ENCODE results near the gene KCNQ1OT1.

The KCNQ1OT1 gene

GRCh38 chr11:2660357-2660939 lies 39.3 kb downstream of the KCNQ1OT1 start:
- Histone ChIP-seq H3K4me3 (ENCODE audit: insufficient read depth, low read depth, low read length) (no peak overlapping the region), H3K27ac (ENCODE audit: insufficient read depth, low read depth, low read length, poor library complexity, severe bottlenecking) (no peak overlapping the region), H3K9me3 (ENCODE audit: control insufficient read depth, low read length) (peaks cover 4% of the 10 kb centered on the region), H3K36me3 (ENCODE audit: control insufficient read depth, insufficient read depth, low read length) (no peaks in the 10 kb centered on the region), H3K4me1 (ENCODE audit: control insufficient read depth, insufficient read depth, low read length) (no peaks in the 10 kb centered on the region), H3K27me3 (ENCODE audit: control insufficient read depth, insufficient read depth, low read length, poor library complexity, severe bottlenecking) (no peaks in the 10 kb centered on the region)
- WGBS, 2 experiments: 90 to 95% methylated on average over 1 of the region's 2 CpGs

GRCh38 chr11:2657697-2658284 lies 42.0 kb downstream of the KCNQ1OT1 start:
- H3K4me3 ChIP-seq (ENCODE audit: insufficient read depth, low read depth, low read length): no peak overlapping the region
- peaks cover 4% of the 10 kb centered on the region for H3K9me3 ChIP-seq (ENCODE audit: control insufficient read depth, low read length)
- H3K27ac ChIP-seq (ENCODE audit: insufficient read depth, low read depth, low read length, poor library complexity, severe bottlenecking): no peak overlapping the region
- H3K36me3 ChIP-seq (ENCODE audit: control insufficient read depth, insufficient read depth, low read length): no peaks in the 10 kb centered on the region
- 89 to 94% methylated on average over 8 of the region's 8 CpGs for WGBS, 2 experiments
- no peaks in the 10 kb centered on the region for H3K4me1 ChIP-seq (ENCODE audit: control insufficient read depth, insufficient read depth, low read length)
- no peaks in the 10 kb centered on the region for H3K27me3 ChIP-seq (ENCODE audit: control insufficient read depth, insufficient read depth, low read length, poor library complexity, severe bottlenecking)

DNA sequence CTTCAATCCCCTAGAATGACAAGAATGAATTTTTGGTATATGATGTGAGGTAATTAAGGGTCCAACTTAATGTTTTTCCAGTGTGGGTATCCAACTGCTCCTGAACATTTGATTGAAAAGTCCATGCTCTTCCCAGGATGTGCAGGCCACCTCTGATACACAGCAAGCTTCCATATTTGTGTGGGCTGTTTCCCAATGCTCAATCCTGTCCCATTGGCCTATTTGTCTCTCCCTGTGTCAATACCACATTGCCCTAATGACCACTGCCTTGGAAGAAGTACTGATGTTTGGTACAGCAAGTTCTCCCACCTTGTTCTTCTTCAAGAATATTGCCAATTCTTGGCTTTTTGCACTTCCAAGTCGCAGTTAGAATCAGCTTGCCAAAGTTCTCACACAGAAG lies 42.9 kb downstream of the KCNQ1OT1 start:
- WGBS, 2 experiments: 79 to 91% methylated on average over 1 of the region's 1 CpG
- no peak overlapping the region for H3K4me3 ChIP-seq (ENCODE audit: insufficient read depth, low read depth, low read length)
- H3K9me3 ChIP-seq (ENCODE audit: control insufficient read depth, low read length): peaks cover 4% of the 10 kb centered on the region
- H3K36me3 ChIP-seq (ENCODE audit: control insufficient read depth, insufficient read depth, low read length): no peaks in the 10 kb centered on the region
- no peak overlapping the region for H3K27ac ChIP-seq (ENCODE audit: insufficient read depth, low read depth, low read length, poor library complexity, severe bottlenecking)
- no peaks in the 10 kb centered on the region for H3K4me1 ChIP-seq (ENCODE audit: control insufficient read depth, insufficient read depth, low read length)
- no peaks in the 10 kb centered on the region for H3K27me3 ChIP-seq (ENCODE audit: control insufficient read depth, insufficient read depth, low read length, poor library complexity, severe bottlenecking)

- H3K9me3 ChIP-seq (ENCODE audit: control insufficient read depth, low read length): peaks cover 4% of the 10 kb centered on the region
- no peaks in the 10 kb centered on the region for H3K4me1 ChIP-seq (ENCODE audit: control insufficient read depth, insufficient read depth, low read length)
- WGBS, 2 experiments: 88 to 89% methylated on average over 6 of the region's 6 CpGs
- no peak overlapping the region for H3K27ac ChIP-seq (ENCODE audit: insufficient read depth, low read depth, low read length, poor library complexity, severe bottlenecking)
- H3K27me3 ChIP-seq (ENCODE audit: control insufficient read depth, insufficient read depth, low read length, poor library complexity, severe bottlenecking): no peaks in the 10 kb centered on the region
- no peaks in the 10 kb centered on the region for H3K36me3 ChIP-seq (ENCODE audit: control insufficient read depth, insufficient read depth, low read length)
- no peak overlapping the region for H3K4me3 ChIP-seq (ENCODE audit: insufficient read depth, low read depth, low read length)
Observed at GRCh38 chr11:2655834-2656622, 43.8 kb downstream of the KCNQ1OT1 start.

DNA sequence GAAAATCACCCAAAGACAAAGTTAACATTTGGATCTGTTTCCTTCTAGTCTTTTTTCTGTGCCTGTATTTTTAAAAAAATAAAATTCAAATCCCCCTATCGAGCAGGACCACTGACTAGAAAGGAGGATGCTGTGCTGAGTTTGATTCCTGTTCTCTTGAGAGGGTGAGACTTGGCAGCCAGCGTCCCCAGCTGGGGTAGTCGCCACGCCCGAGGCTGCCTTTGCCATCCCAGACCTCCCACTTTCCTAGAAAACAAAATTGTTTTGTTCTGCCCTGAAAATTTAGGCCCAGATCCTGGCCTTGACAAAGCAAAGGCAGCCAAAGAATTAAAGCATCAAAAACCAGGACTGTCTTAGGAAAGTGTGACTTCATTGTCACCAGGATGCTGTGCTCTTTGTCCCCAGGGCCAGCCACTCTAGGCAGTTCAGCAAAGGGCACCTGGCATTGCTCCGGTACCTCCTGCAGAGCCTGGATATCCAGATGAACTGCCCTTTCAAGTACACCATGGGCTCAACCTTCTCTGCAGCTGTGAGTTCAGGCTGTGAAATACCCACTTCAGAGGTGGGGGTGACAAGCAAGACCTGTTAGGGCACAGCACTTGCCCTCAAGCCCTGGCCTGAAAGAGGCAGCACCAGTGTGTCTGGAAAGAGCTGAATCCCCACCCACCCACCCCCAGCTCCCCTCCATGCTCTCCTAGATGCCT lies 44.6 kb downstream of the KCNQ1OT1 start:
- Histone ChIP-seq H3K9me3 (ENCODE audit: control insufficient read depth, low read length) (peaks cover 6% of the 10 kb centered on the region), H3K4me1 (ENCODE audit: control insufficient read depth, insufficient read depth, low read length) (no peaks in the 10 kb centered on the region), H3K36me3 (ENCODE audit: control insufficient read depth, insufficient read depth, low read length) (no peaks in the 10 kb centered on the region), H3K4me3 (ENCODE audit: insufficient read depth, low read depth, low read length) (no peak overlapping the region), H3K27me3 (ENCODE audit: control insufficient read depth, insufficient read depth, low read length, poor library complexity, severe bottlenecking) (no peaks in the 10 kb centered on the region), H3K27ac (ENCODE audit: insufficient read depth, low read depth, low read length, poor library complexity, severe bottlenecking) (no peak overlapping the region)
- WGBS, 2 experiments: 88 to 96% methylated on average over 6 of the region's 6 CpGs

DNA sequence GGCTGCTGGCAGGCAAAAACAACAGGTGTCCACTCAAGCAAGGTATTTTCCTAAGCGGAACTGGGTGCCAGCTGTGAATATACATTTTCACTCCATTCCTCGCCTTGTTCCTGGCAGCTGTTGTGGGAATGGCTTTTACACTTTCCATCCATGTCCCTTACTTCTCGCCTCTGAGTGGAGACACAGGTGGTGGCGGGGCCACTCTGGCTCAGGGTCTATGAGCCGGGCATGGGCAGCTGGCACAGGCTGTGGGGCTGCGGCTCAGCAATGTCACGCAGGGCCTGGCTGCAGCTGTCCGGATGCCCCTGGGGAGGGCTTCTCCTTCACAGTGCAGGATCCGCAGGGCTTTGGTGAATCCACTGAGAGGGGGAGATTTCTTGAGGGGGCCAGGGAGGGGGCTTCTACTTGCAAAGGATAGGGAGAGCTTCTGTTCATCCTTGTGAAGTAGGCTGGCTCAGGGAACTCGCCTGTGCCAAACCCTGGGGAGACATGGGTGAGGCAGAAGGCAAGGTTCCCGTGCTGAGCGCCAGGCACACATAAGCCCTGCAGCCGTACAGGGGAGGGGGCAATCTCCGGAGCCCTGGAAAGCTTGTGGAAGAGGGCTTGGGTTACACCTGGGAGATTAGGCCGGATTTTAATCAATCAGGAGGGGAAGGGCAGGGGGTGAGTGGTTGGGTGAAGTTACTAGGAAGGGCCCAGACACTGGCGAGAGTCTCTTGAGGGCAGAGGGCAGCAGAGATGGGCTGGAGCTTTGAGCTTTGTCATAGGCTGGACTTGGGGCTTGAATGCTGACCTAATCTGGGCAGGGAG lies 45.7 kb downstream of the KCNQ1OT1 start:
- Histone ChIP-seq H3K36me3 (ENCODE audit: control insufficient read depth, insufficient read depth, low read length) (no peaks in the 10 kb centered on the region), H3K4me3 (ENCODE audit: insufficient read depth, low read depth, low read length) (no peak overlapping the region), H3K9me3 (ENCODE audit: control insufficient read depth, low read length) (peaks cover 5% of the 10 kb centered on the region), H3K27ac (ENCODE audit: insufficient read depth, low read depth, low read length, poor library complexity, severe bottlenecking) (no peak overlapping the region), H3K27me3 (ENCODE audit: control insufficient read depth, insufficient read depth, low read length, poor library complexity, severe bottlenecking) (no peaks in the 10 kb centered on the region), H3K4me1 (ENCODE audit: control insufficient read depth, insufficient read depth, low read length) (no peaks in the 10 kb centered on the region)
- WGBS, 2 experiments: 94% methylated on average over 16 of the region's 16 CpGs

DNA sequence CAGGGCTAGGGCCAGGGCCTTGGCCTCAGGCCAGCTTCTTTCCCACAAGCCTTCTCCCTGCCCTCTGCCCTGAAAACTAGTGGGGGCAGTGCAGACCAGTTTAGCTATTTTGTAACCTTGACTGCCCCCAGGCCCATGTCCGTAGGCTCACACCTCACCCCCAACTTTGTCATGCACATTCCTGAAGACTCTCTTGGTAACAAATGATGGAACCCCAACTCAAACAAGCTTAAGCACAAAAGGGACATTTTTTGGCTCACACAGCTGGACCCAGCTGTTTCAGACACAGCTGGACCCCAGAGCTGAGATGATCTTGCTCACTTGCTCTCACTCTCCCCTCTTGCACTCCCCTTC lies 46.6 kb downstream of the KCNQ1OT1 start:
- H3K9me3 ChIP-seq (ENCODE audit: control insufficient read depth, low read length): peaks cover 4% of the 10 kb centered on the region

DNA sequence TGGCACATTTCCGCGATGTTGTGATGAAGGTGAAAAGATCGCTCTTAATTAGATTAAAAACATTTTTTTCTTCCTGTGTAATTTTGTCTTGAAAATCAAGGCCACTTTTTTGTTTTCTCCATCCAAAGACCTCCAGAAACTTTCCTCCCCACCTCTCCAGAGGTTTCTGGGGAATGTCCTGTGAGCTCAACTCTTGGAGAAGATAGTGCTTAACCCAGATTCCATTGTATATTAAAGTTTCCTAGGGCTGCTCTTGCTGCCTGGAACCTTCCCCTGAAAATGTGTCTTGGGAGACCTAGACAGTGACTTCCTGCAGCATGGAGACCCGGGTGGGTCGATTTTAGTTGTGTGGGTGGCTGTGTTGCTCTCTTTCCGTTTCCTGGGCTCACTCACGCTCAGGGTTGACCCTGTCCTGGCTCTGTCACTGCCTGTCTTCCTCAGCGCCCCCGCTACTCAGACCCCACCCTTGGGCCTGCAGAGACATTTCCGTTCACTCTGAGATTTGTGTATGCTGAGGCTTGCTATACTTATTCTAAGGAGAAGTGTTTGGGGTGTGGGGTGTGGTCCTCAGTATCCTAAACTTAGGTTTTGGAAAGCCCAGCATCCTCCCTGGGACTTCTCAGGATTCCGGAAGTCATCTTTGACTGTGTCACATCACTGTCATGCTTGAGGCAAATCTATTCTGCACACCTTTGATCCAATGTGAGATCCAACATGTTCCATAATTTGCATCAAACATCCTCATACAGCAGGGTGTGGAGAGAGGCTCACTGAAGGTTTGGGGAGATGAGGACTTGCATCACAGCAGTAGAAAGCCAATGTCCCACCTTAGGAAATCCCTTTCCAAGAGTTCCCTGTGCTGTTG lies 47.2 kb downstream of the KCNQ1OT1 start:
- Histone ChIP-seq H3K36me3 (ENCODE audit: control insufficient read depth, insufficient read depth, low read length) (no peaks in the 10 kb centered on the region), H3K27ac (ENCODE audit: insufficient read depth, low read depth, low read length, poor library complexity, severe bottlenecking) (no peak overlapping the region), H3K27me3 (ENCODE audit: control insufficient read depth, insufficient read depth, low read length, poor library complexity, severe bottlenecking) (no peaks in the 10 kb centered on the region), H3K4me1 (ENCODE audit: control insufficient read depth, insufficient read depth, low read length) (no peaks in the 10 kb centered on the region), H3K4me3 (ENCODE audit: insufficient read depth, low read depth, low read length) (no peak overlapping the region), H3K9me3 (ENCODE audit: control insufficient read depth, low read length) (peaks cover 4% of the 10 kb centered on the region)
- 89 to 95% methylated on average over 8 to 11 of the region's 11 CpGs for WGBS, 2 experiments

More for the DNA sequence above, 46.6 kb downstream of the KCNQ1OT1 start:
- H3K27me3 ChIP-seq (ENCODE audit: control insufficient read depth, insufficient read depth, low read length, poor library complexity, severe bottlenecking): no peaks in the 10 kb centered on the region
- no peaks in the 10 kb centered on the region for H3K36me3 ChIP-seq (ENCODE audit: control insufficient read depth, insufficient read depth, low read length)
- WGBS, 2 experiments: 77 to 78% methylated on average over 1 of the region's 1 CpG
- no peak overlapping the region for H3K4me3 ChIP-seq (ENCODE audit: insufficient read depth, low read depth, low read length)
- H3K27ac ChIP-seq (ENCODE audit: insufficient read depth, low read depth, low read length, poor library complexity, severe bottlenecking): no peak overlapping the region
- no peaks in the 10 kb centered on the region for H3K4me1 ChIP-seq (ENCODE audit: control insufficient read depth, insufficient read depth, low read length)

GRCh38 chr11:2651826-2652271 lies 47.9 kb downstream of the KCNQ1OT1 start:
- H3K4me1 ChIP-seq (ENCODE audit: control insufficient read depth, insufficient read depth, low read length): no peaks in the 10 kb centered on the region
- peaks cover 4% of the 10 kb centered on the region for H3K9me3 ChIP-seq (ENCODE audit: control insufficient read depth, low read length)
- no peaks in the 10 kb centered on the region for H3K27me3 ChIP-seq (ENCODE audit: control insufficient read depth, insufficient read depth, low read length, poor library complexity, severe bottlenecking)
- no peaks in the 10 kb centered on the region for H3K36me3 ChIP-seq (ENCODE audit: control insufficient read depth, insufficient read depth, low read length)
- H3K4me3 ChIP-seq (ENCODE audit: insufficient read depth, low read depth, low read length): no peak overlapping the region
- H3K27ac ChIP-seq (ENCODE audit: insufficient read depth, low read depth, low read length, poor library complexity, severe bottlenecking): no peak overlapping the region
- 92 to 95% methylated on average over 7 of the region's 7 CpGs for WGBS, 2 experiments

Measured in ectodermal cell (in vitro differentiated cells).